Hematopoietic multipotent progenitor cell treated with erythropoietin and hydrocortisone succinate and interleukin-3 and kit ligand, for 6 days (in vitro differentiated cells): ENCODE measurements around the gene ARPC5L.
"Not testable (repeated sequence)": the region's sequence is repeated elsewhere in the genome, so short reads cannot be mapped to it uniquely, and the experiment has no call there.

ENCODE experiments used
- DNase-seq: peaks from one replicate; pipeline ENCODE4 v3.0.0-alpha.2; 2015

Gene ARPC5L

DNA sequence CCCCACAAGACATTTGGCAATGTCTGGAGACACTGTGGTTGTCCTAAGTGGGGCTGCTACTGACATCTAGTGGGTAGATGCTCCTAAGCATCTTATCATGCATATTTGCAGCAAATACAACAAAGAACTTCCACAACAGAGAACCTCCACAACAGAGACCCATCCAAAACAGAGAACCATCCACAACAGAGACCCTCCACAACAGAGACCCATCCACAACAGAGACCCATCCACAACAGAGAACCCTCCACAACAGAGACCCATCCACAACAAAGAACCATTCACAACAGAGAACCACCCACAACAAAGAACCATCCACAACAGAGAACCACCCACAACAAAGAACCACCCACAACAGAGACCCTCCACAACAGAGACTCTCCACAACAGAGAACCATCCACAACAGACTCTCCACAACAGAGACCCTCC, 32.8 kb downstream of the ARPC5L start:
- DNase-seq = peak; percentile 75

GRCh38 chr9:124897570-124898460, 35.9 kb downstream of the ARPC5L start:
- DNase-seq = no peak

DNA sequence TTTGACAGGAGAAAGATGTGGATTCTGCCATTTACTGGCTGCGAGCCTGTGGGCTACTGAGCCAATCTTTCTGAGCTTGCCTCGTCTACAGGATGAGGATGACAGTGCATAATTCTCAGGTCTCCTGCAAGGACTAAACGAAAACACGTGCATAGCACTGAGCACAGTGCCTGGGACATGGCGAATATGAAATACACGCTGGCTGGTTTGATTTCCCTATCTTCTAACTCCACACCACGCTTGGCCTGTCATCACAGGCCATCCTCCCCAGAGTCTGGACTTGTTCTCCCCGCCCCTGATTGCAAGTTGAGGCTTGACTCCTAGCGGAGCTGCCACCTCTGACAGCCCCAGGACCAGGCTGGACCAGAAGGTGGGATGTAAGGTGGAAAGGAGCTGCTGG, 37.9 kb downstream of the ARPC5L start:
- DNase-seq = peak; percentile 29

DNA sequence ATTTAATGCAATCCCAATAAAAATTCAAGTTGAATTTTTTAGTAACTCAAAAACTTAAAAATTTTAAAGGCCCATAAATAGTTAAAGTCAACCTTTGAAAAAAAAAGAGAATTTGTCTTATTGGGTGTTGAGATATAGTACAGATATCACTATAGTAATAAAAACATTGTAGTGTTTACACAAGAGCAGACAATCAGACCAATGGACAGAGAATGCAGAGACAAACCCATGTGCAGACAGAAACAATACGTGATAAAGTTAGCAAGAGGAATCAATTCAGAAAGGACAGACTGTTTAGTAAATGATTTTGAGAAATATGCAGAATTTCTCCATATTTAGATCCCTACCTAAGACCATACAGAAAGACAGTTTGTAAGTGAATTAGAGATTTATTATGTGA, 45.0 kb downstream of the ARPC5L start:
- no peak for DNase-seq

- no peak for DNase-seq
Measured at GRCh38 chr9:124908098-124908497, 46.2 kb downstream of the ARPC5L start.

DNA sequence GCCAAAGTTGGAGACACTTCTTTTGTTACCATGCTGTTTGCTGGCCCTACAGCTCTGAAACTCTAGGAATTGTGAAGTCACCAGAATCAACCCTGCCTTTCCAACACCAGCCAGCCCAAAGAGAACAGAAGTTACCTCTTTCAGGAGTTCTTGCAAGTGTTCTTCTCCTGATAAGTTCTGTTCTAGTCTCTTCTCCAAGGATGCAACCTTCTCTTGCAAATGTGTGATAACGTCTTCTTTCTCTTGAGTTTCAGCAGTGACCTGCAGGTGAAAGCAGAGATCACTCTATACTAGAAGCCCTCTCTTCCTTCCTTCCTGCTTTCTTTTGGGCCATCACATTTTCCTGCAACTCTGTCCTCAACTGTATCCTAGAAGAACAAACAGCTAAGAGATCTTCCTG, 49.8 kb downstream of the ARPC5L start:
- no peak for DNase-seq

GRCh38 chr9:124913378-124913777, 51.4 kb downstream of the ARPC5L start:
- no peak for DNase-seq

GRCh38 chr9:124914753-124915405, 52.9 kb downstream of the ARPC5L start:
- no peak for DNase-seq

DNA sequence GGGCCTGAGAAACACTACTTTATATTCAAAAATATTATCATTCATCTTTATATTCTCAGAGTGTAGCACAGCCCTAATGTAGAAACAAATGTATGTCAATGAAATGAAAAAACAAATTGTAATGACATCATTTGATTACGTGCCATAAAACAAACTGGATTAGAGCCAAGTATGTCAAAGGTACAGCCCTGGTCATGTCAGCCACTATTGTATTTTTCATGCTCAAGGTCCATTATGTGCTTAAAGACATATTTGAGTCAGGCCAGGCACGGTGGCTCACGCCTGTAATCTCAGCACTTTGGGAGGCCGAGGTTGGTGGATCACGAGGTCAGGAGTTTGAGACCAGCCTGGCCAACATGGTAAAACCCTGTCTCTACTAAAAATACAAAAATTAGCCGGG, 58.5 kb downstream of the ARPC5L start:
- DNase-seq = not testable (repeated sequence)
